HG02970 (cell line): ENCODE results near the gene EIF4A3.
"Not testable (repeated sequence)": the region's sequence is repeated elsewhere in the genome, so short reads cannot be mapped to it uniquely, and the experiment has no call there.

Source experiments
- ATAC-seq: cut with Tn5 transposase; IDR thresholded peaks from one replicate; pipeline ENCODE4 v1.9.1; 2021; ENCODE audit warnings: mild to moderate bottlenecking, moderate library complexity, moderate number of reproducible peaks; ENCODE audit not compliant: unreplicated experiment, low FRiP score

EIF4A3 gene

DNA sequence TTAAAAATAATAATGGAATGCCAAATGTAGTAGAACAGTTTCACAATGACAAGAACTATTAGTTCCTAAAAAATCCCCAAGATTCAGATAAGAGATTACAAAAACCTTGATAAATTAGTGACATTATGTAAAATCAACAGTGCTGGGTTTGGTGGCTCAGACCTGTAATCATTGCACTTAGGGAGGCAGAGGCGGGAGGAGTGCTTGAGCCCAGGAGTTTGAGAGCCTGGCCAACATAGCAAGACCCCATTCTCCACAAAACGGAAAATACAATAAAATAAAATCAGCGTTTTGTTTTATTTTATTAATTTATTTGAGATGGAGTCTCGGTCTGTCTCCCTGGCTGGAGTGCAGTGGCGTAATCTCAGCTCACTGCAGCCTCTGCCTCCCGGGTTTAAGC lies 27.0 kb upstream of the EIF4A3 start:
- ATAC-seq: no peak

DNA sequence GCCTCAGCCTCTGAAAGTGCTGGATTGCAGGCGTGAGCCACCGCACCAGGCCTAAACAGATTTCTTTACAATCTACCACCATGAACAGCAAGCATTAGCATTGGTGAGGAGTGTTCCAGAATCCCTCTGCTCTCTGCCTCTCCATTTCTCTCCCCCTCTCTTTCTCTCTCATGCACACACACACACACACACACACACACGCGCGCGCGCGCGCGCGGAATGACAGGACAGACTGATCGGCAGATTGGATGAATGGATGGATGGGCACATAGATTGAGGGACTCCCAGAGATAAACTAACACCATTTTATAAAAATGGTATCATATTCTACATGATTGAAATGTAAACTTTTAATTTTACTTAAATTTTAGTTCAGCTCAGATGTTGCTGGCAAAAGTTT lies 26.2 kb upstream of the EIF4A3 start:
- ATAC-seq: no peak

DNA sequence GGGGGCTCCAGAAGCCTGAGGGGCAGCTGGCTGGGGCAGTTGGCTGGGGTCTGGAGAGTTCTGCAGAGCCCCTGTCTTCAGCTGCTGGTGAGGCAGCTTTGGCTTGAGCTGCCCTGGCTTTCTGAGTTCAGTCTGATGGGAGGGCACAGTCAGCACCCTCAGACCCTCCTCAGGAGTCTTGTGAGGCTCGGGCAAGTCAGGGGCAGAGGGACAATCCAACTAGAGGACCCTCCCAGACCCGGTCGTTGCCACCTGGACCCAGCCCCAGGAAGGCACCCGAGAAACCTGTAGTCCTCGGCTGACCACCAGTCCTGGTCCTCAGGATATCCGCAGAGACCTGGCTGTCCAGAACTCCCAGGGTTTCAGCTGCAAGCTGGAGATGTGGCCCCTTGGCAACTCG lies 24.8 kb upstream of the EIF4A3 start:
- no peak for ATAC-seq

DNA sequence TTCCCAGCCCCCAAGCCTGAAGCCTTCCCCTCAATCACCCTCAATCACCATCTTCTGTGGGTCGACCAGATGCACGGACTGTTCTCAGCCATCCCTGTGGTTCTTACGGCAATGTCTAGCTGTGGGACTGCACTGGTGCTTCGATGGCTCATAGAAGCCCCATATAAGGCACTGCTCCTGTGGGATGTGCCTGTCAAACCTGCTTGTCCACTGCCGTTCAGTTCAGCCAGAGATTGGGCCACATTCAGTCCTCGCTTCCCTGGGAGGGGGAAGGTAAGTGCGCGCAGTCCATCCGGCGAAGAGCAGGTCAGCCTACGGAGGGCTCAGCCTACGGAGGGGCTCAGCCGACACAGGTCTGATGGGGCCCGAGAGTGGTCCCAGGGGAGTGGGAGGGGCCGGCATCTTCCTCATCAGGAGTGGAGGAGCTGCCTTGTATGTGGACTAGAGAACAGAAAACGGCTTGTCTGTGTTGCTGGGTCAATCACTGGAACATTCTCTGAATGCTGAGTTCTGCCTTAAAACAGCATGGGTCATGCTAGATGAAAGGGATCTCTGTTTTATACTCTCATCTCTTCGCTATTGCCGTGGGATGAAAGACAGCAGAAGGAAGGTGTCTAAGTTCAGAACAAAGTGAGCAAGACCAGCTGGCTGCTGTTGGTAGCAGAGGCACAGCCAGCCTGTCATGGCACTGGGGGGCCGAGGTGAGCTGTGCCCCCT lies 23.0 kb upstream of the EIF4A3 start, which contains the start of gene CARD14:
TSS of gene CARD14 (plus strand) at position 247 of the 717 bp plus-strand sequence. CDS start 11,409 bp downstream, outside the sequence.
- ATAC-seq: no peak

DNA sequence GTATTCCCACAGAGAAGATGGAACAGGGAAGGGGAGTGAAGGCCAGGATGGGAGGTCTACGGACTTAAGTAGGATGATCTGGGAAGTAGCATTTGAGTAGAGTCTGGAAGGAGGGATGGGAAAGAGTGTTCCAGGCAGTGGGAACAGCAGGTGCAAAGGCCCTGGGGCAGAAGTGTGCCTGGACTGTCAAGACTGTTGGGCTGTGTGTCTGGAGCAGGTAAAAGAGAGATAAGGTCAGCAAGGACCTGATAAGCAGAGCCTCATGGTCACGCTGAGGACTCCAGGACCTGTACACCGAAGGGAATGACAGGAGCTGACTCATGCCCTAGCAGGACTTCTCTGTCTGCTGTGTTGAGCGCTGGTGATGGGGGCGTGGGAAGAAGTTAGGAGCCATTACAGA lies 22.2 kb upstream of the EIF4A3 start:
- no peak for ATAC-seq

DNA sequence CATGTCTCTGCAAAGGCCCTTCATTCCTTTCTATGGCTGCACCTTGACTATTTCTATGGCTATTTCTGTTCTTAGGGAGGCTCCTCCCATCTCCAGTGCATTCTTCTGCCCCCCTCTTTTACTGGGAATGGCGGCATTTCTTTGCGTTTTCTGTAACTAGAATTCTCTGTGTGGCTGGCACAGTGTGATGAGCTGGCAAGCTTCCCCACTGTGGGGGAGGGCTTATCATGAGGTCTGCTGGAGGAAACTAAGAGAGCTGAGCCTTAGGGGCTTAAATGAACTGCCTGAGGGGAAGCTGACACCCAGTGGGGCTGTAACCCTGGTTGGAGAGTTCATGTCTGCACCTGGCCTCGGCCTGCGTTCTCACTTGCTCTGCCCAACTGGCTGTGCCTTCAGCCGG lies 21.4 kb upstream of the EIF4A3 start:
- no peak for ATAC-seq

DNA sequence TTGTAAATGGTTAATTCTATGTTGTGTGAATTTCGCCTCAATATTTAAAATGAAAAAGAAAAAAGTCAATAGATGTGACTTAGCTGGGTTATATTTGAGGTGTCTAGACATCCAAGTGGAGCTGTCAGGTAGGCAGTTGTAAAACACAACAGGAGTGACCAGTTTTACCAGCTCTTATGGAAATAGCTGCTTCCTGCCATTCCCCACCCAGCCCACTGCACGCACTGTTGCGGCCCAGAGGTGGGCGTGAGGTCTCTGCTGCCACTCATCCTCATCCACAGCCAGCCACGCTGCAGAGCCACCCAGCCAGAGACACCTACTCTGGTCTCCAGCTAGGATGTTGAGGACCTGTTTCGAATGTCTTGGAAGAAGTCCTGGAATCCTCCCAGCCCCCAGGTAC lies 19.5 kb upstream of the EIF4A3 start:
- ATAC-seq: no peak

DNA sequence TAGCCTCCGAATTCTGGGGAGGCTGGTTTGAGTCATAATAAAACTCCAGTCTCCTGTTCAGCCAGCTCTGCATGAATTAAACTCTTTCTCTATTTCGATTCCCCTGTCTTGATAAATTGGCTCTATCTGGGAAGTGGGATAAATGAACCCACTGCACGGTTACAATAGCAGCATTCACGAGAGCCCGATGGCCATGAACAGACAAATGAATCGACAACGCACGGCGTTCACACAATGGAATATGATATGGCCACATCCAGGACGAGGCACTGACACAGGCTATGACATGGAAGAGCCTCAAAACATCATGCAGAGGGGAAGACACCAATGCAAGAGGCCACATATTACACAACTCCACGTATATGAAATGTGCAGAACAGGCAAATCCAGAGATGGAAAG lies 17.3 kb upstream of the EIF4A3 start:
- ATAC-seq: no peak

DNA sequence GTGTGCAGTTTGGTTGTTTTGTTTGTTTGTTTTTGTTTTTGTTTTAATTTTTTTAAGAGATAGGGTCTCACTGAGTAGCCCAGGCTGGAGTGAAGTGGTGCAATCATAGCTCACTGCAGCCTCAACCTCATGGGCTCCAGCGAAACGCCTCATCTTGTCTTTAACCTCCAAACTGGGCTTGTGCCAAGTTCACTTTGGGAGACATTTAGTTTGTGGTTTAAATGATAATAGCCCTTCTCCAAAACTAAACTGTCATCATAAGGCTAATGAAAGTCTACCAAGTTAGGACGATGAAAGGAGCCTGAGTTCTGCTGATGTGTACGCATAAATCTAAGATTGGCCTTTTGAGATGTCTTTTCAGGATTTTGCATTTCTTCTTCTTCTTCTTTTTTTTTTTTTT lies 16.4 kb upstream of the EIF4A3 start:
- ATAC-seq: no peak

DNA sequence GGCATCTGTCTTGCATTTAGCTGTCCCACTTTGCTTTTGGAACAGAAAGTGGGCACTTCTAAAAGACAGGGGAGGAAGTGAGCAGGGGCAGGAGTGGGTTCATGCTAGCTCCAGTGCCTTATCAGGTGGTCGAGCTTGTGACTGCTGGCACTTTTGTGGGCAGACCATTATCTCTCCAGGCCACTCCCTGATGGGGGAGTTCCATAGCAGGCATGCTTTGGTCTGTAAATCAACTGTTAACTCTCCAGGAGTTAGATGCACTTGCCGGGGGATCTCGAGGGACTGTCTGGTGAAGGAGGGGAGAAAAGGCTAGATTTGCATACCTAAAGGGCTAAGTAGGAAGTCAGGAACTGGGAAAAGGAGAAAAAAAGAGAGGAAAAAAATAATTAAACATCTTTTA lies 13.6 kb upstream of the EIF4A3 start:
- no peak for ATAC-seq

DNA sequence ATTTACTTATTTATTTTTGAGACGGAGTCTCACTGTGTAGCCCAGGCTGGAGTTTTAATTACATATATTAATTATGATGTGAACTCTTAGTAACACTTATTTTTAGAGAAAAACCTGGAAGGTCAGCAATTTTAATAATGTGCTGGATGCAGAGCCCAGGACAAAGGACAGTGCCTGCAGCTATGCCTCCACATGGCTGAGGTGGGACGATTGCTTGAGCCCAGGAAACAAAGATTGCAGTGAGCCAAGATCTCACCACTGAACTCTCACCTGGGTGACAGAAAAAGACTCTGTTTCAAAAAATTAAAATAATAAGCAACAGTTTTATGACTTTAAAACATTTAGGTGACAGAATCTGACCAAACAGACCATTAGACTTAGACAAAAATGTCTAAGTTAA lies 11.9 kb upstream of the EIF4A3 start:
- no peak for ATAC-seq

DNA sequence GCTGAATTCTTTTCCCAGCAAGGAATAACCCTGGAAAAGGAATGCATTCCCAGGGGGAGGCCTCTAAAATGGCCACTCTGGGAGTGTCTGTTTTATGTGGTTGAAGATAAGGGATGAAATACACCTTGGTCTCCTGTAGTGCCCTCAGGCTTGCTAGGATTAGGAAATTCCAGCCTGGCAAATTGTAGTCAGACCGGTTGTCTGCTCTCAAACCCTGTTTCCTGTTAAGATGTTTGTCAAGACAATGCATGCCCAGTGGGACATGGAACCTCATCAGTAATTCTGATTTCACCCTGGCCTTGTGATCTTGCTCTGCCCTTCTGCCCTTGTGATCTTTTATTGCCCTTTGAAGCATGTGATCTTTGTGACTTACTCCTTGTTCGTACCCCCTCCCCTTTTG lies 8.7 kb upstream of the EIF4A3 start:
- ATAC-seq: not testable (repeated sequence)

DNA sequence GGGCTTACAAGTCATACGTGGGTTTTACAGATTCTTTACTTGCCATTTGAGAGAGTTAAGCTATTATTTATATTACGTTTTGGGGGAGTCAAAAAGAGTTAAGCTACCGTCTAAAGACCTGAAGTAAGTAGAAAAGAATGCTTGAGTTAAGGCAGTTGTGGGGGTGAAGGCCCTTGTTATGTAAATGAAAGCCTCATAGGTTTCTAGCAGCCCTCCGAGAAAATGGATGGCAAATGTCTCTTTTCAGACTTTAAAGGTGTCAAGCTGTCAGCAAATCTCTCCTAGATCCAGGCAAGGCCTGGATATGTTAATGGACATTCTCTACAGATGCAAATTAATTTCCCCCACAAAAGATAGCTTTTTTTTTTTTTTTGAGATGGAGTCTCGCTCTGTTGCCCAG lies 7.2 kb upstream of the EIF4A3 start:
- ATAC-seq: no peak

DNA sequence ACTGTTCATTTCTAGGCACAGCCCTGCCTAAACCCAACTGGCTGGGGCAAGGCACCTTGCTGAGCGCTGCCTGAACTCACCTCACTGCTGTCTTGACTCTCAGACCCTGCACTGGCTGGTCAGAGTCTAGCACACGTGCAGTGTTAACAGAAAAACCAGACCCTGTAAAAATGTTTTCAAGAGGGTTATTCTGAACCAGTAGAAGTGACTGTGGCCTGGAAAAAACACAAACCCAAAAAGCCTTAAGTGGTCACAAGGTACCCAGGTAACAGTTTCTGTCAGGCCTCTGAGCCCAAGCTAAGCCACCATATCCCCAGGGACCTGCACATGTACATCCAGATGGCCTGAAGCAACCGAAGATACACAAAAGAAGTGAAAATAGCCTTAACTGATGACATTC lies 6.1 kb upstream of the EIF4A3 start:
- peak; percentile 70 for ATAC-seq

DNA sequence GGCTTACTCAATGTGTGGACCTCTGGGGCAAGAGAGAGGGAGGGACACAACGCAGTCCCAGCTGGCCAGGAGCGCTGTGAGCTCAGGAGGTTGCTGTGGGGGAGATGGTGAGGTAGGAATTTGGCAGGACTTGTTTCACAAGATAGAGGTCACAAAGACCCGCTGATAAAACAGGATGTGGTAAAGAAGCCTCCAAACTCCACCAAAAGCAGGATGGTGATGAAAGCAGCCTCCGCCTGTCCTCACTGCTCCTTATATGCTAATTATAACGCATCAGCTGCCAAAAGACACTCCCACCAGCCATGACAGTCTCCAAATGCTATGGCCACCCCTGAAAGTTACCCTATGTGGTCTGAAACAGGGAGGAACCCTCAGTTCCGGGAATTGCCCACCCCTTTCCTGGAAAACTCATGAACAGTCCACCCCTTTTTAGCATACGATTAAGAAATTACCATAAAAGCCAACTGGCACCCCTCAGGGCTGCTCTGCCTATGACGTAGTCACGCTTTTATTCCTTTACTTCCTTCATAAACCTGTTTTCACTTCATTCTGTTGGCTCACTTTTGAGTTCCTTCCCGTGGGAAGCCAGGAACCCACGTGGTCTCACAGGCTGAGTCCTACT lies 5.3 kb upstream of the EIF4A3 start:
- ATAC-seq: no peak

DNA sequence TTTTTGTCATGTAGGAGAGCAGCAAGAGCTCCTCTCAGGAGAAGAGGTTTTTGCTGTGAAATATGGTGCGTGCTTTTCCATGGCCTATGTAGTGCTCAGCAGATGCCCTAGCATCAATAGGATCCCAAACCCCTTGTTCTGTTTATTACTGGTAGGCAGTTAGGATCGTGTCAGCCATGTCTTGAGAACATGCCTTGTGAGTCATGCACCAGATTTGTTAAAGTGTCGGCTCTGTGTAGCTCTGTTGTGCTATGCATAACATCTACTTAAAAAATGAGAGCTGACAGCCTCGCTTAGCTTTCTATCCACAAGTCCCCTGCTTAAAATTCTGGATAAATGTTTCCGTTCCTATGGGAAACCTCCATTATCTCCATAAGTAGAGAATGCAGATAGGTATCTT lies 4.4 kb upstream of the EIF4A3 start:
- ATAC-seq: no peak

DNA sequence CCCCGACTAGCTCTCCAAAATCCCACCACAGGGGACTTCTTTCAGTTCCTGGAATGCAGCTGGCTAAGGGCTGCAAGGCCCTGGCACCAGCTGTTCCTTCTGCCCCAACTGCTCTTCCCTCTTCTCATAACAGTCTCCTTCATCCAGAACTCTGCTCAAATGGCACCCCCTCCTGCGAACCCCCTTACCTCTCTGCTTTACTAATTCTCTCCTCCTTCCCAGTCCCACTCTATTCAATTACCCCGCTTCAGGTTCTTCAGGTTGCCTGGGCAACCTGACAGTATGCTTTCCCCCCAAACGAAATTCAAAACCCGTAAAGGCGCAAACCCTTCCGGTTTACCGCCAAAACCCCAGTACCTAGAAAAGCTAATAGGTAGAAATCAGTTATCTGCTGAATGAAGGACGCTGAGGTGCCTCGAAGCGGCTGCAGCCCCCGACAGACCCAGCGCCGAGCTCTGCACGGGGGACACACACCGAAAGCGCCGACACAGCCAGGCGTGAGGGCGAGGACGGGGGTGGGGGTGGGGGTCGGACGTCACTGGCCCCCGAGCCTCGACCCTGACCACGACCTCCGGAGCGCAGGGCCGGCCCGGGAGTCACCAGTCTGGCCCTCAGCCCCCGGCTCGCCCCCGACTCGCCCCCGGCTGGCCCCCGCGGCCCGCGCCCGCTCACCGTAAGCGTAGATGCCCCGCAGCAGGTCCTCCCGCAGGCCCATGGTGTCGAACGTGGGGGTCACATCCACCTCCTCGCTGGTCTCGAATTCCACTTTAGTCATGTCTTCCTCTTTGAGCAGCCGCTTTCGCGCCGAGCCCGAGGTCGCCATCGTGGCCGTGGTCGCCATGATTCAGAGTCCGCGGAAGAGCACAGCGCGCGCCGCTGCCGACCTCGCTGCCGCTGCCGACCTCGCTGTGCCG lies 550 bp downstream of the EIF4A3 start:
- peak; percentile 33 for ATAC-seq

DNA sequence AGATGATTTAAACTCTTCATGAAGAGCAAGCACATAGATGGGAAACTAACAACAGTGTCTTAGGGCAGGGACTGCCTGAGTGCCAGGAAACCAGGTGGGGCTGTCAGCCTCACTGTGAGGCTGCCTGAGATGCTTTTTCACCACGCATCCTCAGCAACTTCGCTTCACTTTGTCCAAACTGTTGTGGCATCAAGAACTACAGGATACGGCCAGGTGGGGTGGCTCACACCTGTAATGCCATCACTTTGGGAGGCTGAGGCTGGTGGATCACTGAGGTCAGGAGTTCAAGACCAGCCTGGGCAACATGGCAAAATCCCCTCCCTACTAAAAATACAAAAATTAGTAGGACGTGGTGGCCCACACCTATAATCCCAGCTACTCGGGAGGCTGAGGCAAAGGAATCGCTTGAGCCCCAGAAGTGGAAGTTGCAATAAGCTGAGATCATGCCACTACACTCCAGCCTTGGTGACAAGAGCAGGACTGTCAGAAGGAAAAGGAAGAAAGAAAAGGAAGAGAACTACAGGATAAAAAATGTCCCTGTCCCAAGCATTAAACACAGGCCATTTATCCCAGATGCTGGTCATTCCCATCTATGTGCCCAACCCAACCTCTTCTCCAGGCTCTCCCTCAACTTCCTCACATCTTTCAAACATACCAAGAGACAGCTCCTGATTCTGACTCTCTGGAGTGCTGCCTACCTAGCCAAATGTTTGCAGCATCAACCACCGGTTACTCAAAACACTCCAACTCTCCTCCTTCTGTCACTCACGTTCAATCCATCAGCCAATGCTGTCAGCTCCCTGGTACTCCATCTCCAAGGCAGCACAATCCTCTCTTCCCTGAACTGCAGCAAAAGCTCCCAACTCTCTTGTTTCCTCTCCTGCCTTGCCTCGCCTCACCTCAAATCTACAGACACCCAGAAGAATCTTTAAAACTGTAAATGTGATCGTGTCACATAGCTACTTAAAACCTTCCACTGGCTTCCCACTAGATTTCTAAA lies 1.6 kb downstream of the EIF4A3 start:
- ATAC-seq: no peak

DNA sequence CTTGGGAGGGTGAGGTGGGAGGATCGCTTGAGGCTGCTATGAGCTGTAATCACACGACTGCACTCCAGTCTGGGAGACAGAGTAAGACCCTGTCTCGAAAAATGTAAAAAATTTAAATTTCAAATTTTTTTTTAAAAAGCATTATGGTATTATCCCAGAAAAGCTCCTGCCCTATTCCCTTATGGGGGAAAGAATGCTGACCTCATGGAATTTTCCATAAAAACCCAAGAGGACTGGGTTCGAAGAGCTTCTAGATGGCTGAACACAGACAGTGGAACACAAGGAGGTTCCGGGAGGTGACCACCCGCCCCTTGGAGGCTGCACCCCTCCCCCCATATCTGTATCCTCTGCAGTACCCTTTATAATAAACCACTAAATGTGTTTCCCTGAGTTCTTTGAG lies 4.0 kb downstream of the EIF4A3 start:
- ATAC-seq: no peak
